GM21529 (cell line): Measurements from ENCODE around the gene KRTCAP3.

Experiments used
- ATAC-seq: cut with Tn5 transposase; IDR thresholded peaks from one replicate; pipeline ENCODE4 v1.9.1; 2021; ENCODE audit not compliant: unreplicated experiment

Gene KRTCAP3

GRCh38 chr2:27435628-27436027 is 6.6 kb upstream of the KRTCAP3 start:
- no peak for ATAC-seq

- ATAC-seq, result no peak
These were observed 805 bp upstream of the KRTCAP3 start for GRCh38 chr2:27441226-27441926.

GRCh38 chr2:27442920-27443282 is 720 bp downstream of the KRTCAP3 start:
- ATAC-seq, result no peak

GRCh38 chr2:27445155-27445554 is 3.0 kb downstream of the KRTCAP3 start:
- ATAC-seq, result no peak

GRCh38 chr2:27445615-27446014 is 3.4 kb downstream of the KRTCAP3 start:
- ATAC-seq, result no peak

GRCh38 chr2:27446057-27446456 is 3.9 kb downstream of the KRTCAP3 start:
- ATAC-seq, result no peak

- no peak for ATAC-seq
These were observed 6.2 kb downstream of the KRTCAP3 start for GRCh38 chr2:27448381-27448780.

- ATAC-seq, result no peak
These were observed 8.9 kb downstream of the KRTCAP3 start for GRCh38 chr2:27451095-27451494.

GRCh38 chr2:27453968-27454367 is 11.8 kb downstream of the KRTCAP3 start:
- ATAC-seq, result no peak

GRCh38 chr2:27461118-27461517 is 18.9 kb downstream of the KRTCAP3 start:
- no peak for ATAC-seq

GRCh38 chr2:27464443-27464842 is 22.3 kb downstream of the KRTCAP3 start:
- no peak for ATAC-seq

- ATAC-seq, result no peak
These were observed 29.8 kb downstream of the KRTCAP3 start for GRCh38 chr2:27471961-27472360.

GRCh38 chr2:27485496-27485895 is 43.3 kb downstream of the KRTCAP3 start:
- ATAC-seq, result no peak

GRCh38 chr2:27489118-27489497 is 46.9 kb downstream of the KRTCAP3 start:
- ATAC-seq, result no peak

- ATAC-seq, result peak; percentile 97
These were observed 47.6 kb downstream of the KRTCAP3 start, which contains the start of gene IFT172 for GRCh38 chr2:27489498-27490397. TSS of gene IFT172 (minus strand) at chr2:27489743. CDS start at chr2:27489653, 90 bp downstream.

GRCh38 chr2:27492557-27492956 is 50.4 kb downstream of the KRTCAP3 start:
- no peak for ATAC-seq

GRCh38 chr2:27493948-27494283 is 51.7 kb downstream of the KRTCAP3 start:
- no peak for ATAC-seq
